Measurements from ENCODE around the gene MTA3. TPM values are rescaled to one million over a fixed set of nuclear protein-coding genes. Genes with fewer than 3 reads are reported as not detected.
"Not testable (repeated sequence)": the region's sequence is repeated elsewhere in the genome, so short reads cannot be mapped to it uniquely, and the experiment has no call there.

MTA3 gene
- total and polyA plus RNA-seq, 2 experiments from 2014 or later, result 52.2 to 52.9 TPM

- DNase-seq (ENCODE audit: low read depth in 1 of 2, low spot score in 1 of 2), result peak in 1 of 2 donors; percentile 33
- no peaks in the 10 kb centered on the region for H3K9me3 ChIP-seq (ENCODE audit: low read depth)
- no peaks in the 10 kb centered on the region for H3K4me1 ChIP-seq (ENCODE audit: low read depth)
- H3K36me3 ChIP-seq, result peaks cover 14% of the 10 kb centered on the region
- TF ChIP-seq, protein P1, sequence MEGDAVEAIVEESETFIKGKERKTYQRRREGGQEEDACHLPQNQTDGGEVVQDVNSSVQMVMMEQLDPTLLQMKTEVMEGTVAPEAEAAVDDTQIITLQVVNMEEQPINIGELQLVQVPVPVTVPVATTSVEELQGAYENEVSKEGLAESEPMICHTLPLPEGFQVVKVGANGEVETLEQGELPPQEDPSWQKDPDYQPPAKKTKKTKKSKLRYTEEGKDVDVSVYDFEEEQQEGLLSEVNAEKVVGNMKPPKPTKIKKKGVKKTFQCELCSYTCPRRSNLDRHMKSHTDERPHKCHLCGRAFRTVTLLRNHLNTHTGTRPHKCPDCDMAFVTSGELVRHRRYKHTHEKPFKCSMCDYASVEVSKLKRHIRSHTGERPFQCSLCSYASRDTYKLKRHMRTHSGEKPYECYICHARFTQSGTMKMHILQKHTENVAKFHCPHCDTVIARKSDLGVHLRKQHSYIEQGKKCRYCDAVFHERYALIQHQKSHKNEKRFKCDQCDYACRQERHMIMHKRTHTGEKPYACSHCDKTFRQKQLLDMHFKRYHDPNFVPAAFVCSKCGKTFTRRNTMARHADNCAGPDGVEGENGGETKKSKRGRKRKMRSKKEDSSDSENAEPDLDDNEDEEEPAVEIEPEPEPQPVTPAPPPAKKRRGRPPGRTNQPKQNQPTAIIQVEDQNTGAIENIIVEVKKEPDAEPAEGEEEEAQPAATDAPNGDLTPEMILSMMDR (IDR thresholded peaks at IDR 0.05; ENCODE audit: low read depth, low read length), result no peak
- H3K27me3 ChIP-seq, result no peaks in the 10 kb centered on the region
- peak overlapping the region; percentile 9 for H3K27ac ChIP-seq
- H3K4me3 ChIP-seq, result no peak overlapping the region
These were observed 45.0 kb downstream of the MTA3 start for GRCh38 chr2:42613281-42614064.

- Histone ChIP-seq H3K4me3 (no peak overlapping the region), H3K4me1 (ENCODE audit: low read depth) (no peaks in the 10 kb centered on the region), H3K9me3 (ENCODE audit: low read depth) (no peaks in the 10 kb centered on the region), H3K27me3 (no peaks in the 10 kb centered on the region), H3K36me3 (peaks cover 15% of the 10 kb centered on the region), H3K27ac (no peak overlapping the region)
- TF ChIP-seq, protein P1 (IDR thresholded peaks at IDR 0.05; ENCODE audit: low read depth, low read length), result no peak
- DNase-seq (ENCODE audit: low read depth in 1 of 2, low spot score in 1 of 2), result no peak
These were observed 46.4 kb downstream of the MTA3 start for GRCh38 chr2:42614838-42615237.

DNA sequence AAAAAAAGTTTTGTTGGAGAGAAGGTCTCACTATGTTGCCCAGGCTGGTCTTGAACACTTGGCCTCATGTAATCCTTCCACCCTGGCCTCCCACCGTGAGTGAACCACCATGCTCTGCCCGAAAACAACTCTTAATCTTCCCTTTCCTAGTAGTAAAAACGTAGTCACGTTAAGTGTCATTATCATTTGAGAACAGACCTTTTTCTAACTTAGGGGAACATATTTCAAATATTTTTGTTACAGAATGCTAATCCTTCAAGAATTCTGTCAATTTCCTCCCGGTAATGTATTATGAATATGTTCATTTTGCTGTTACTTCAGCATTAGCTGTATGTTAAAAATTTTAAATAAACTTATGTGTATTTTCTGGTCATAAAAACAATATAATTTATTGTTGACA lies 49.7 kb downstream of the MTA3 start:
- H3K36me3 ChIP-seq, result peaks cover 9% of the 10 kb centered on the region
- no peak for DNase-seq (ENCODE audit: low read depth in 1 of 2, low spot score in 1 of 2)
- H3K27ac ChIP-seq, result no peak overlapping the region
- no peaks in the 10 kb centered on the region for H3K4me1 ChIP-seq (ENCODE audit: low read depth)
- H3K27me3 ChIP-seq, result no peaks in the 10 kb centered on the region
- H3K4me3 ChIP-seq, result no peak overlapping the region
- no peaks in the 10 kb centered on the region for H3K9me3 ChIP-seq (ENCODE audit: low read depth)
- TF ChIP-seq, protein P1 (IDR thresholded peaks at IDR 0.05; ENCODE audit: low read depth, low read length), result no peak

GRCh38 chr2:42618972-42619371 lies 50.5 kb downstream of the MTA3 start:
- TF ChIP-seq, protein P1 (IDR thresholded peaks at IDR 0.05; ENCODE audit: low read depth, low read length), result no peak
- Histone ChIP-seq H3K27me3 (no peaks in the 10 kb centered on the region), H3K36me3 (peaks cover 9% of the 10 kb centered on the region), H3K27ac (no peak overlapping the region), H3K9me3 (ENCODE audit: low read depth) (no peaks in the 10 kb centered on the region), H3K4me3 (no peak overlapping the region), H3K4me1 (ENCODE audit: low read depth) (no peaks in the 10 kb centered on the region)
- DNase-seq (ENCODE audit: low read depth in 1 of 2, low spot score in 1 of 2), result peak in 1 of 2 donors; percentile 38

DNA sequence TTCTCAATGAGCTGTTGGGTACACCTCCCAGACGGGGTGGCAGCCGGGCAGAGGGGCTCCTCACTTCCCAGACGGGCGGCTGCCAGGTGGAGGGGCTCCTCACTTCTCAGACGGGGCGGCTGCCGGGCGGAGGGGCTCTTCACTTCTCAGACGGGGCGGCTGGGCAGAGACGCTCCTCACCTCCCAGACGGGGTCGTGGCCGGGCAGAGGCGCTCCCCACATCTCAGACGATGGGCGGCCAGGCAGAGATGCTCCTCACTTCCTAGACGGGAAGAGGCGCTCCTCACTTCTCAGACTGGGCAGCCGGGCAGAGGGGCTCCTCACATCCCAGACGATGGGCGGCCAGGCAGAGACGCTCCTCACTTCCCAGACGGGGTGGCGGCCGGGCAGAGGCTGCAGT lies 53.2 kb downstream of the MTA3 start:
- H3K36me3 ChIP-seq; H3K27me3 ChIP-seq; H3K9me3 ChIP-seq (ENCODE audit: low read depth); H3K27ac ChIP-seq; H3K4me3 ChIP-seq; H3K4me1 ChIP-seq (ENCODE audit: low read depth); DNase-seq (ENCODE audit: low read depth in 1 of 2, low spot score in 1 of 2): not testable (repeated sequence)

DNA sequence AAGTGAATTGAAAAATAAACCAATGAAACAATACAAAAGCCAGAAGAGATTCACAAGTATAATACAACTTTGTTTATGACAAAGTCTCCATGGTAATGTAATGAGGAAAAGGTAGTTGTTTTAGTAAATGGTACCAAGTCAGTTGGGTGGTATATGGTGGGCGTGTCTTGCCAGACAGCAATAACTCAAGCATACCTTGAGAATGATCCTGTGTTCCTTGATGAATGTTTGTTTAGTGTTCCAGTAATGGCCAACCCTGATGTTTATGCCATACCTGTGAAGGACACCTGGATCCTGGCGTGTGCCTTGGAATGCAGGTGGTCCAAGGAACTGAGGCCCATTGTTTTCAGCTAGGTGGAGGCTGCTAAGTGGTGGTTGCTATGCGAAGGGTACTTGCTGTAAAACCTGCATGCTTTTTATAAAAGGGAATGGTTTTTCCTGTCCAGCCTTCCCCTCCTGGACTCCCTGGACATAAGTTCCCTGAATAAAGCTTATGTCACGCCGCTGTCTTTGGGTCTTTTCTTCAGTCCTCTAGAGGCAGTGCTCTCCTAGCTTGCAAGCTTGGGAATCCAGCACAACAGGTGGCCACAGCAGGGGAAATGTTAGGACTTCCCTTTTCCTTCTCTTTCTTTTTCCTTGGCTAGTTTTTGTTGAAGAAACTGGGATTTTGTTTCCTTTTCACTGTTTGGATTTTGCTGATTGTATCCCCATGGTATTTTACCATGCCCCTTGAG lies 54.7 kb downstream of the MTA3 start:
- TF ChIP-seq, protein P1 (IDR thresholded peaks at IDR 0.05; ENCODE audit: low read depth, low read length), result no peak
- Histone ChIP-seq H3K9me3 (ENCODE audit: low read depth) (no peaks in the 10 kb centered on the region), H3K36me3 (peaks cover 9% of the 10 kb centered on the region), H3K4me1 (ENCODE audit: low read depth) (no peaks in the 10 kb centered on the region), H3K27me3 (no peaks in the 10 kb centered on the region), H3K27ac (no peak overlapping the region), H3K4me3 (no peak overlapping the region)
- DNase-seq (ENCODE audit: low read depth in 1 of 2, low spot score in 1 of 2), result no peak
